Measurements from ENCODE around the gene ZDHHC6.

The ZDHHC6 gene

GRCh38 chr10:112487964-112488363 lies 41.2 kb upstream of the ZDHHC6 start:
- H3K79me1 ChIP-seq (ENCODE audit: low read length): no peaks in the 10 kb centered on the region
- no peak overlapping the region for H3K4me2 ChIP-seq (ENCODE audit: low read length)
- no peaks in the 10 kb centered on the region for H3K36me3 ChIP-seq (ENCODE audit: control insufficient read depth in 1 of 2, insufficient read depth in 2 of 2, low read length in 2 of 2)
- no peak overlapping the region for H3K23ac ChIP-seq (ENCODE audit: low read length)
- no peak overlapping the region for H2BK12ac ChIP-seq (ENCODE audit: low read length)
- H3K9ac ChIP-seq (ENCODE audit: low read length): no peak overlapping the region
- peaks cover 2% of the 10 kb centered on the region for H3K79me2 ChIP-seq (ENCODE audit: control insufficient read depth, insufficient read depth, low read length, poor library complexity)
- no peak overlapping the region for H4K91ac ChIP-seq (ENCODE audit: low read depth, low read length)
- H3K4me3 ChIP-seq (ENCODE audit: low read depth, low read length): no peak overlapping the region
- no peak overlapping the region for H3K4ac ChIP-seq (ENCODE audit: low read depth, low read length)
- H2AK5ac ChIP-seq (ENCODE audit: low read length): no peak overlapping the region
- no peak overlapping the region for H2AFZ ChIP-seq (ENCODE audit: insufficient read depth, low read length, poor library complexity)
- H3K18ac ChIP-seq (ENCODE audit: low read length): no peak overlapping the region
- no peak overlapping the region for H3K27ac ChIP-seq (ENCODE audit: low read depth, low read length)
- no peaks in the 10 kb centered on the region for H3K27me3 ChIP-seq (ENCODE audit: insufficient read depth, low read length)
- no peak overlapping the region for H4K12ac ChIP-seq (ENCODE audit: low read depth, low read length)
- H2BK120ac ChIP-seq (ENCODE audit: insufficient read depth, low read length, poor library complexity): no peak overlapping the region
- DNase-seq: no peak
- H2BK5ac ChIP-seq (ENCODE audit: low read depth, low read length, poor library complexity): no peak overlapping the region
- no peaks in the 10 kb centered on the region for H3K9me3 ChIP-seq (ENCODE audit: insufficient read depth, low read depth, low read length)
- H3K14ac ChIP-seq (ENCODE audit: low read length): no peak overlapping the region
- no peak overlapping the region for H4K8ac ChIP-seq (ENCODE audit: low read depth, low read length)
- no peaks in the 10 kb centered on the region for H3K4me1 ChIP-seq (ENCODE audit: control insufficient read depth in 1 of 2, insufficient read depth in 2 of 2, low read length in 2 of 2)

- no peak overlapping the region for H3K4ac ChIP-seq (ENCODE audit: low read depth, low read length)
- H3K79me1 ChIP-seq (ENCODE audit: low read length): no peaks in the 10 kb centered on the region
- H3K9me3 ChIP-seq (ENCODE audit: insufficient read depth, low read depth, low read length): no peaks in the 10 kb centered on the region
- H3K36me3 ChIP-seq (ENCODE audit: control insufficient read depth in 1 of 2, insufficient read depth in 2 of 2, low read length in 2 of 2): no peaks in the 10 kb centered on the region
- no peak overlapping the region for H4K12ac ChIP-seq (ENCODE audit: low read depth, low read length)
- H4K91ac ChIP-seq (ENCODE audit: low read depth, low read length): no peak overlapping the region
- no peak overlapping the region for H3K9ac ChIP-seq (ENCODE audit: low read length)
- no peak overlapping the region for H4K8ac ChIP-seq (ENCODE audit: low read depth, low read length)
- H3K27ac ChIP-seq (ENCODE audit: low read depth, low read length): no peak overlapping the region
- no peaks in the 10 kb centered on the region for H3K79me2 ChIP-seq (ENCODE audit: control insufficient read depth, insufficient read depth, low read length, poor library complexity)
- H3K4me1 ChIP-seq (ENCODE audit: control insufficient read depth in 1 of 2, insufficient read depth in 2 of 2, low read length in 2 of 2): no peaks in the 10 kb centered on the region
- no peak overlapping the region for H3K18ac ChIP-seq (ENCODE audit: low read length)
- no peak overlapping the region for H2BK120ac ChIP-seq (ENCODE audit: insufficient read depth, low read length, poor library complexity)
- H3K4me2 ChIP-seq (ENCODE audit: low read length): no peak overlapping the region
- no peak overlapping the region for H2AFZ ChIP-seq (ENCODE audit: insufficient read depth, low read length, poor library complexity)
- no peak overlapping the region for H2BK5ac ChIP-seq (ENCODE audit: low read depth, low read length, poor library complexity)
- DNase-seq: no peak
- H3K27me3 ChIP-seq (ENCODE audit: insufficient read depth, low read length): no peaks in the 10 kb centered on the region
- no peak overlapping the region for H3K23ac ChIP-seq (ENCODE audit: low read length)
- no peak overlapping the region for H3K14ac ChIP-seq (ENCODE audit: low read length)
- H3K4me3 ChIP-seq (ENCODE audit: low read depth, low read length): no peak overlapping the region
- H2BK12ac ChIP-seq (ENCODE audit: low read length): no peak overlapping the region
- WGBS (ENCODE audit: extremely low coverage, insufficient coverage, insufficient read length): no CpG with 5 or more reads among the region's 2 CpGs
- H2AK5ac ChIP-seq (ENCODE audit: low read length): no peak overlapping the region
Measured at GRCh38 chr10:112484399-112484798, 37.7 kb upstream of the ZDHHC6 start.

- H3K4me2 ChIP-seq (ENCODE audit: low read length): no peak overlapping the region
- H3K4me1 ChIP-seq (ENCODE audit: control insufficient read depth in 1 of 2, insufficient read depth in 2 of 2, low read length in 2 of 2): no peaks in the 10 kb centered on the region
- H2AFZ ChIP-seq (ENCODE audit: insufficient read depth, low read length, poor library complexity): no peak overlapping the region
- no peak overlapping the region for H3K18ac ChIP-seq (ENCODE audit: low read length)
- no peak overlapping the region for H2AK5ac ChIP-seq (ENCODE audit: low read length)
- H3K27ac ChIP-seq (ENCODE audit: low read depth, low read length): no peak overlapping the region
- no peak overlapping the region for H3K23ac ChIP-seq (ENCODE audit: low read length)
- H3K9ac ChIP-seq (ENCODE audit: low read length): no peak overlapping the region
- H3K36me3 ChIP-seq (ENCODE audit: control insufficient read depth in 1 of 2, insufficient read depth in 2 of 2, low read length in 2 of 2): no peaks in the 10 kb centered on the region
- no peaks in the 10 kb centered on the region for H3K9me3 ChIP-seq (ENCODE audit: insufficient read depth, low read depth, low read length)
- no peak overlapping the region for H3K14ac ChIP-seq (ENCODE audit: low read length)
- no CpG with 5 or more reads among the region's 3 CpGs for WGBS (ENCODE audit: extremely low coverage, insufficient coverage, insufficient read length)
- DNase-seq: no peak
- no peak overlapping the region for H3K4ac ChIP-seq (ENCODE audit: low read depth, low read length)
- H3K79me1 ChIP-seq (ENCODE audit: low read length): no peaks in the 10 kb centered on the region
- no peaks in the 10 kb centered on the region for H3K79me2 ChIP-seq (ENCODE audit: control insufficient read depth, insufficient read depth, low read length, poor library complexity)
- no peak overlapping the region for H2BK120ac ChIP-seq (ENCODE audit: insufficient read depth, low read length, poor library complexity)
- no peak overlapping the region for H2BK5ac ChIP-seq (ENCODE audit: low read depth, low read length, poor library complexity)
- H2BK12ac ChIP-seq (ENCODE audit: low read length): no peak overlapping the region
- no peak overlapping the region for H4K12ac ChIP-seq (ENCODE audit: low read depth, low read length)
- H3K27me3 ChIP-seq (ENCODE audit: insufficient read depth, low read length): no peaks in the 10 kb centered on the region
- no peak overlapping the region for H4K8ac ChIP-seq (ENCODE audit: low read depth, low read length)
- no peak overlapping the region for H3K4me3 ChIP-seq (ENCODE audit: low read depth, low read length)
- H4K91ac ChIP-seq (ENCODE audit: low read depth, low read length): no peak overlapping the region
Measured at GRCh38 chr10:112481602-112482001, 34.9 kb upstream of the ZDHHC6 start.

- H2AFZ ChIP-seq (ENCODE audit: insufficient read depth, low read length, poor library complexity): no peak overlapping the region
- no peaks in the 10 kb centered on the region for H3K27me3 ChIP-seq (ENCODE audit: insufficient read depth, low read length)
- no peak overlapping the region for H4K12ac ChIP-seq (ENCODE audit: low read depth, low read length)
- H3K4me2 ChIP-seq (ENCODE audit: low read length): no peak overlapping the region
- H4K91ac ChIP-seq (ENCODE audit: low read depth, low read length): no peak overlapping the region
- no peak for DNase-seq
- H3K18ac ChIP-seq (ENCODE audit: low read length): no peak overlapping the region
- no peak overlapping the region for H3K9ac ChIP-seq (ENCODE audit: low read length)
- no peak overlapping the region for H3K23ac ChIP-seq (ENCODE audit: low read length)
- H3K27ac ChIP-seq (ENCODE audit: low read depth, low read length): no peak overlapping the region
- H4K8ac ChIP-seq (ENCODE audit: low read depth, low read length): no peak overlapping the region
- H3K14ac ChIP-seq (ENCODE audit: low read length): no peak overlapping the region
- no peaks in the 10 kb centered on the region for H3K36me3 ChIP-seq (ENCODE audit: control insufficient read depth in 1 of 2, insufficient read depth in 2 of 2, low read length in 2 of 2)
- no peak overlapping the region for H2BK120ac ChIP-seq (ENCODE audit: insufficient read depth, low read length, poor library complexity)
- no peak overlapping the region for H3K4me3 ChIP-seq (ENCODE audit: low read depth, low read length)
- no peak overlapping the region for H2AK5ac ChIP-seq (ENCODE audit: low read length)
- H2BK5ac ChIP-seq (ENCODE audit: low read depth, low read length, poor library complexity): no peak overlapping the region
- WGBS (ENCODE audit: extremely low coverage, insufficient coverage, insufficient read length): no CpG with 5 or more reads among the region's 3 CpGs
- H3K4me1 ChIP-seq (ENCODE audit: control insufficient read depth in 1 of 2, insufficient read depth in 2 of 2, low read length in 2 of 2): no peaks in the 10 kb centered on the region
- no peak overlapping the region for H3K4ac ChIP-seq (ENCODE audit: low read depth, low read length)
- no peaks in the 10 kb centered on the region for H3K79me1 ChIP-seq (ENCODE audit: low read length)
- no peaks in the 10 kb centered on the region for H3K79me2 ChIP-seq (ENCODE audit: control insufficient read depth, insufficient read depth, low read length, poor library complexity)
- no peaks in the 10 kb centered on the region for H3K9me3 ChIP-seq (ENCODE audit: insufficient read depth, low read depth, low read length)
- no peak overlapping the region for H2BK12ac ChIP-seq (ENCODE audit: low read length)
Measured at GRCh38 chr10:112475575-112476218, 29.0 kb upstream of the ZDHHC6 start.

All from trophoblast cell (in vitro differentiated cells and primary cell).